Midbrain (tissue), 1 donor: ENCODE data around the gene SYT6.

Source experiments
- DNase-seq: peaks from one replicate; lab custom pipeline; 2025; lab: John Stamatoyannopoulos, UW

SYT6 gene

GRCh38 chr1:114154963-114155322 is 1.3 kb upstream of the SYT6 start:
- no peak for DNase-seq

GRCh38 chr1:114154146-114154962 is 685 bp upstream of the SYT6 start:
- DNase-seq: no peak

GRCh38 chr1:114152508-114153260 is 985 bp downstream of the SYT6 start:
- peak; percentile 9 for DNase-seq

GRCh38 chr1:114152089-114152507 is 1.6 kb downstream of the SYT6 start:
- no peak for DNase-seq

- DNase-seq: no peak
Measured at GRCh38 chr1:114150016-114150415, 3.7 kb downstream of the SYT6 start.

GRCh38 chr1:114149211-114149610 is 4.5 kb downstream of the SYT6 start:
- no peak for DNase-seq

GRCh38 chr1:114145504-114146151 is 8.0 kb downstream of the SYT6 start:
- DNase-seq: no peak

- DNase-seq: no peak
Measured at GRCh38 chr1:114144016-114144415, 9.7 kb downstream of the SYT6 start.

- no peak for DNase-seq
Measured at GRCh38 chr1:114139540-114139939, 14.1 kb downstream of the SYT6 start.

GRCh38 chr1:114137497-114137896 is 16.2 kb downstream of the SYT6 start:
- DNase-seq: no peak

- no peak for DNase-seq
Measured at GRCh38 chr1:114135786-114136185, 17.9 kb downstream of the SYT6 start.

- DNase-seq: no peak
Measured at GRCh38 chr1:114134518-114134917, 19.2 kb downstream of the SYT6 start.

- DNase-seq: no peak
Measured at GRCh38 chr1:114133129-114133528, 20.5 kb downstream of the SYT6 start.

- no peak for DNase-seq
Measured at GRCh38 chr1:114131526-114132220, 22.0 kb downstream of the SYT6 start.

GRCh38 chr1:114130846-114131525 is 22.7 kb downstream of the SYT6 start:
- no peak for DNase-seq

- DNase-seq: no peak
Measured at GRCh38 chr1:114130213-114130612, 23.5 kb downstream of the SYT6 start.

GRCh38 chr1:114128293-114128692 is 25.4 kb downstream of the SYT6 start:
- DNase-seq: no peak

- peak; percentile 41 for DNase-seq
Measured at GRCh38 chr1:114126261-114127095, 27.2 kb downstream of the SYT6 start.

- no peak for DNase-seq
Measured at GRCh38 chr1:114124644-114125043, 29.0 kb downstream of the SYT6 start.

- DNase-seq: no peak
Measured at GRCh38 chr1:114122941-114123618, 30.6 kb downstream of the SYT6 start.
